OCI-LY1 (cell line): ENCODE measurements around the gene FKBP7.

Experiments used
- EZH2 ChIP-seq: fragments of 200-600 bp; sonication (generic), shearing (Covaris generic); IDR thresholded peaks from 2 replicates; pipeline ENCODE4 v1.8.0; 2017; ENCODE audit warnings: borderline replicate concordance, mixed run types, mild to moderate bottlenecking, antibody characterized with exemption, low read length, moderate library complexity, mixed read lengths
- TF ChIP-seq, protein P1 (sequence below): fragments of 200-600 bp; sonication (generic), shearing (Covaris generic); IDR thresholded peaks from 2 replicates; pipeline ENCODE4 v1.5.1; 2017; ENCODE audit warnings: mild to moderate bottlenecking, antibody characterized with exemption, low read length, moderate library complexity, mixed read lengths

DNA sequence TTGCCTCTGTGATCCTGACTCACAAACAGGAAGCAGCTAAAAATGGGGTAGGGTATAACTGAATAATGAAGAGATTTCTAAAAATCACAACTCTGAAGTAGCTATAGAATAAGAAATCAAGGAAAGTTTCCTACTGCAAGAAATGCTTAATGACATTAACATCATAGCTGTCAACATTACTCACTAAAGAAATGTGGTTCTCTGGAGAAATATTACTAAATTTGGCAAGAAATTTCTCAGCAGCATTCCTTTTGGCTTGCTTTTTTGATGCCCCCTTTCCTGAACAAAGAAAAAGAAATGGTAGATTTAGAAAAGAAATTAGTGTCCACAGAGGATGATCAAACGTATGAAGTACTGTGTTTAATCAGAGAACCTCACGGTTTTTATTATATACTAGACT, 37.0 kb downstream of the FKBP7 start:
- TF ChIP-seq, protein P1, sequence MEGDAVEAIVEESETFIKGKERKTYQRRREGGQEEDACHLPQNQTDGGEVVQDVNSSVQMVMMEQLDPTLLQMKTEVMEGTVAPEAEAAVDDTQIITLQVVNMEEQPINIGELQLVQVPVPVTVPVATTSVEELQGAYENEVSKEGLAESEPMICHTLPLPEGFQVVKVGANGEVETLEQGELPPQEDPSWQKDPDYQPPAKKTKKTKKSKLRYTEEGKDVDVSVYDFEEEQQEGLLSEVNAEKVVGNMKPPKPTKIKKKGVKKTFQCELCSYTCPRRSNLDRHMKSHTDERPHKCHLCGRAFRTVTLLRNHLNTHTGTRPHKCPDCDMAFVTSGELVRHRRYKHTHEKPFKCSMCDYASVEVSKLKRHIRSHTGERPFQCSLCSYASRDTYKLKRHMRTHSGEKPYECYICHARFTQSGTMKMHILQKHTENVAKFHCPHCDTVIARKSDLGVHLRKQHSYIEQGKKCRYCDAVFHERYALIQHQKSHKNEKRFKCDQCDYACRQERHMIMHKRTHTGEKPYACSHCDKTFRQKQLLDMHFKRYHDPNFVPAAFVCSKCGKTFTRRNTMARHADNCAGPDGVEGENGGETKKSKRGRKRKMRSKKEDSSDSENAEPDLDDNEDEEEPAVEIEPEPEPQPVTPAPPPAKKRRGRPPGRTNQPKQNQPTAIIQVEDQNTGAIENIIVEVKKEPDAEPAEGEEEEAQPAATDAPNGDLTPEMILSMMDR, result no peak
- TF ChIP-seq EZH2, result no peak
